Brain microvascular endothelial cell (primary cell): ENCODE data around the gene TUT1.
A peak's percentile ranks its signal among the peaks of the same experiment; 100 is the strongest.

ENCODE experiments used
- DNase-seq: peaks from one replicate; pipeline ENCODE4 v3.0.0-alpha.2; 2020
- H3K27ac ChIP-seq: fragments of 250-450 bp; sonication (Bioruptor Pico); 2 replicates; pipeline ENCODE4 v1.5.1; 2020; ENCODE audit warnings: mild to moderate bottlenecking, moderate library complexity
- H3K27me3 ChIP-seq: fragments of 250-450 bp; sonication (Bioruptor Pico); replicated peaks from 2 replicates; pipeline ENCODE4 v1.5.1; 2020; ENCODE audit warnings: mild to moderate bottlenecking
- H3K36me3 ChIP-seq: fragments of 250-450 bp; sonication (Bioruptor Pico); replicated peaks from 2 replicates; pipeline ENCODE4 v1.5.1; 2020; ENCODE audit warnings: mild to moderate bottlenecking
- H3K4me3 ChIP-seq: 2 replicates; pipeline ENCODE4 v1.5.1; 2011; ENCODE audit warnings: low read depth, mild to moderate bottlenecking, control low read depth, low read length, moderate library complexity
- CTCF ChIP-seq: IDR thresholded peaks from 2 replicates; pipeline ENCODE4 v1.5.1; 2011; ENCODE audit warnings: low read depth, mild to moderate bottlenecking, moderate library complexity, low read length, control low read depth, inconsistent platforms; ENCODE audit errors: missing control alignments
- in situ Hi-C: cut with HindIII; loops from 2 replicates; pipeline ENCODE4 v1.10.0; 2017; ENCODE audit warnings: low sequenced_read_pairs, low pct_ligation_motif_present

The TUT1 gene

GRCh38 chr11:62556875-62557631, 34.3 kb downstream of the TUT1 start:
- no peak for TF ChIP-seq CTCF
- peak overlapping the region; percentile 39 for H3K27ac ChIP-seq
- in situ Hi-C loops: loop anchor here (25.0 kb wide), 1 partner anchor 170 kb away; no protein-coding TSS in a partner anchor
- peaks cover 40% of the 10 kb centered on the region for H3K36me3 ChIP-seq
- no peaks in the 10 kb centered on the region for H3K27me3 ChIP-seq
- no peak overlapping the region for H3K4me3 ChIP-seq
- no peak for DNase-seq

- H3K27me3 ChIP-seq: no peaks in the 10 kb centered on the region
- in situ Hi-C loops: loop anchor here (25.0 kb wide), 1 partner anchor 169 kb away; no protein-coding TSS in a partner anchor
- peak overlapping the region; percentile 39 for H3K27ac ChIP-seq
- no peak for TF ChIP-seq CTCF
- peak overlapping the region; percentile 20 for H3K4me3 ChIP-seq
- DNase-seq: peak; percentile 88
- peaks cover 35% of the 10 kb centered on the region for H3K36me3 ChIP-seq
Measured at GRCh38 chr11:62556108-62556874, 35.0 kb downstream of the TUT1 start.

- H3K27me3 ChIP-seq: no peaks in the 10 kb centered on the region
- no peak for TF ChIP-seq CTCF
- in situ Hi-C loops: loop anchor here (25.0 kb wide), 1 partner anchor 168 kb away; no protein-coding TSS in a partner anchor
- H3K27ac ChIP-seq: peak overlapping the region; percentile 39
- H3K4me3 ChIP-seq: peak overlapping the region; percentile 20
- no peak for DNase-seq
- peaks cover 32% of the 10 kb centered on the region for H3K36me3 ChIP-seq
Measured at GRCh38 chr11:62555464-62556107, 35.7 kb downstream of the TUT1 start.

- in situ Hi-C loops: loop anchor here (25.0 kb wide), 1 partner anchor 167 kb away; no protein-coding TSS in a partner anchor
- H3K4me3 ChIP-seq: no peak overlapping the region
- no peak for TF ChIP-seq CTCF
- H3K27ac ChIP-seq: peak overlapping the region; percentile 86
- H3K36me3 ChIP-seq: peaks cover 24% of the 10 kb centered on the region
- no peaks in the 10 kb centered on the region for H3K27me3 ChIP-seq
- DNase-seq: no peak
Measured at GRCh38 chr11:62554387-62555167, 36.7 kb downstream of the TUT1 start.

GRCh38 chr11:62553839-62554361, 37.4 kb downstream of the TUT1 start:
- H3K4me3 ChIP-seq: peak overlapping the region; percentile 40
- H3K27me3 ChIP-seq: no peaks in the 10 kb centered on the region
- peak overlapping the region; percentile 86 for H3K27ac ChIP-seq

More at GRCh38 chr11:62553839-62554361, 37.4 kb downstream of the TUT1 start:
- TF ChIP-seq CTCF: no peak
- in situ Hi-C loops: loop anchor here (25.0 kb wide), 1 partner anchor 167 kb away; no protein-coding TSS in a partner anchor
- DNase-seq: peak; percentile 86
- peaks cover 17% of the 10 kb centered on the region for H3K36me3 ChIP-seq
